Hepatocyte (in vitro differentiated cells): ENCODE data around the gene KRTAP13-3. TPM values are rescaled to one million over a fixed set of nuclear protein-coding genes. Genes with fewer than 3 reads are reported as not detected.
A peak's percentile ranks its signal among the peaks of the same experiment; 100 is the strongest.

Experiments used
- DNase-seq: peaks from one replicate; pipeline ENCODE4 v3.0.0-alpha.2; 2016; ENCODE audit warnings: low spot score
- H2AFZ ChIP-seq: fragments of 200-600 bp; sonication (generic); 2 replicates; pipeline ENCODE4 v1.6.0; 2016; ENCODE audit warnings: antibody characterized with exemption, mild to moderate bottlenecking
- H3K27ac ChIP-seq: fragments of 200-600 bp; sonication (generic); 2 replicates; pipeline ENCODE4 v1.5.1; 2016; ENCODE audit warnings: mild to moderate bottlenecking
- H3K27me3 ChIP-seq: fragments of 200-600 bp; sonication (generic); 2 replicates; pipeline ENCODE4 v1.6.1; 2016
- H3K36me3 ChIP-seq: fragments of 200-600 bp; sonication (generic); replicated peaks from 2 replicates; pipeline ENCODE4 v1.5.1; 2016; ENCODE audit warnings: low read depth; ENCODE audit not compliant: insufficient read depth
- H3K4me1 ChIP-seq: fragments of 200-600 bp; sonication (generic); 2 replicates; pipeline ENCODE4 v1.5.1; 2016; ENCODE audit warnings: mild to moderate bottlenecking, moderate library complexity; ENCODE audit not compliant: insufficient read depth
- H3K4me2 ChIP-seq: fragments of 200-600 bp; sonication (generic); 2 replicates; pipeline ENCODE4 v1.6.0; 2016
- H3K4me3 ChIP-seq: fragments of 200-600 bp; sonication (generic); 2 replicates; pipeline ENCODE4 v1.5.1; 2016; ENCODE audit warnings: mild to moderate bottlenecking
- H3K79me2 ChIP-seq: fragments of 200-600 bp; sonication (generic); 2 replicates; pipeline ENCODE4 v1.6.0; 2017; ENCODE audit warnings: mild to moderate bottlenecking
- H3K9me2 ChIP-seq: fragments of 200-600 bp; sonication (generic); replicated peaks from 2 replicates; pipeline ENCODE4 v1.6.0; 2017; ENCODE audit warnings: mild to moderate bottlenecking; ENCODE audit not compliant: insufficient read depth
- H3K9me3 ChIP-seq: fragments of 200-600 bp; sonication (generic); 2 replicates; pipeline ENCODE4 v1.5.1; 2016; ENCODE audit warnings: low read depth, mild to moderate bottlenecking
- H4K20me1 ChIP-seq: fragments of 200-600 bp; sonication (generic); 2 replicates; pipeline ENCODE4 v1.6.0; 2016; ENCODE audit warnings: mild to moderate bottlenecking; ENCODE audit not compliant: insufficient read depth, poor library complexity, severe bottlenecking
- CTCF ChIP-seq: fragments of 200-600 bp; sonication (generic); IDR thresholded peaks from 2 replicates; pipeline ENCODE4 v1.5.1; 2016; ENCODE audit warnings: antibody characterized with exemption, mild to moderate bottlenecking; ENCODE audit not compliant: poor library complexity
- EZH2 ChIP-seq: fragments of 200-600 bp; sonication (generic); IDR thresholded peaks from 2 replicates; pipeline ENCODE4 v1.6.1; 2016; ENCODE audit warnings: antibody characterized with exemption, mild to moderate bottlenecking, borderline replicate concordance
- EZH2phosphoT487 ChIP-seq: fragments of 200-600 bp; sonication (generic); IDR thresholded peaks from one replicate; pipeline ENCODE4 v1.6.1; 2018; ENCODE audit warnings: antibody characterized with exemption, mild to moderate bottlenecking, low read depth, moderate library complexity; ENCODE audit not compliant: unreplicated experiment, severe bottlenecking
- WGBS: methylation state at CpG from one replicate; pipeline ENCODE4 v1.1.6; 2016; ENCODE audit warnings: low lambda C conversion rate; ENCODE audit errors: missing lambda C conversion rate; 5-methylcytosine and 5-hydroxymethylcytosine counted together
- polyA plus RNA-seq: library from polyadenylated mRNA; unstranded; fragments of >200 nt; fragmentation: Nextera tagmentation; extraction: Ambion mirVana; gene quantifications from 2 replicates; pipeline ENCODE4 v1.2.1, GENCODE V29; 2016
- total RNA-seq: library from RNA; depleted of rRNA; stranded (reverse); fragments of >200 nt; gene quantifications from 2 replicates; pipeline ENCODE4 v1.2.3, GENCODE V29; 2014

Gene KRTAP13-3
- total and polyA plus RNA-seq, 2 experiments from 2014 or later, result not detected

- H3K4me1 ChIP-seq, result no peaks in the 10 kb centered on the region
- H3K27me3 ChIP-seq, result no peaks in the 10 kb centered on the region
- peak overlapping the region; percentile 73 for H2AFZ ChIP-seq
- H4K20me1 ChIP-seq, result no peaks in the 10 kb centered on the region
- no peaks in the 10 kb centered on the region for H3K36me3 ChIP-seq
- peak; percentile 55 for TF ChIP-seq CTCF
- TF ChIP-seq EZH2, result no peak
- H3K27ac ChIP-seq, result no peak overlapping the region
- peak overlapping the region; percentile 69 for H3K4me2 ChIP-seq
- no peaks in the 10 kb centered on the region for H3K79me2 ChIP-seq
- no peaks in the 10 kb centered on the region for H3K9me3 ChIP-seq
- 16% methylated on average over 14 of the region's 14 CpGs for WGBS
- H3K9me2 ChIP-seq, result no peaks in the 10 kb centered on the region
- peak; percentile 81 for DNase-seq
- no peak overlapping the region for H3K4me3 ChIP-seq
These were observed 16.8 kb downstream of the KRTAP13-3 start for GRCh38 chr21:30408782-30409494.

GRCh38 chr21:30395731-30396130 is 30.0 kb downstream of the KRTAP13-3 start, which contains the start of gene KRTAP13-1:
TSS of gene KRTAP13-1 (plus strand) at chr21:30396031. CDS start at chr21:30396087, 56 bp downstream.
- no peak within 1 kb of the TSS for H3K4me2 ChIP-seq
- no peak for DNase-seq
- no peaks in the 10 kb centered on the region for H3K4me1 ChIP-seq
- TF ChIP-seq EZH2phosphoT487 (no peak), EZH2 (no peak), CTCF (no peak)
- no peak within 1 kb of the TSS for H3K4me3 ChIP-seq
- no peaks in the 10 kb centered on the region for H3K27me3 ChIP-seq
- H3K79me2 ChIP-seq, result no peaks in the 10 kb centered on the region
- no peaks in the 10 kb centered on the region for H3K9me3 ChIP-seq
- no peak within 1 kb of the TSS for H3K27ac ChIP-seq
- WGBS, result 85% methylated on average over 4 of the region's 4 CpGs
- no peak within 1 kb of the TSS for H2AFZ ChIP-seq
- H4K20me1 ChIP-seq, result no peaks in the 10 kb centered on the region
- H3K9me2 ChIP-seq, result no peaks in the 10 kb centered on the region
- no peaks in the 10 kb centered on the region for H3K36me3 ChIP-seq

GRCh38 chr21:30391492-30392025 is 34.2 kb downstream of the KRTAP13-3 start:
- no peaks in the 10 kb centered on the region for H4K20me1 ChIP-seq
- H3K4me3 ChIP-seq, result no peak overlapping the region
- DNase-seq, result no peak
- 75% methylated on average over 2 of the region's 2 CpGs for WGBS
- no peaks in the 10 kb centered on the region for H3K4me1 ChIP-seq
- H3K27me3 ChIP-seq, result no peaks in the 10 kb centered on the region
- no peaks in the 10 kb centered on the region for H3K9me2 ChIP-seq
- no peak overlapping the region for H3K4me2 ChIP-seq
- no peak overlapping the region for H2AFZ ChIP-seq
- H3K9me3 ChIP-seq, result no peaks in the 10 kb centered on the region
- H3K27ac ChIP-seq, result no peak overlapping the region
- no peaks in the 10 kb centered on the region for H3K79me2 ChIP-seq
- no peak for TF ChIP-seq EZH2
- TF ChIP-seq CTCF, result no peak
- no peak for TF ChIP-seq EZH2phosphoT487
- no peaks in the 10 kb centered on the region for H3K36me3 ChIP-seq
